Stomach (tissue), 4 donors: ENCODE measurements around the gene CSF2RB.

Source experiments
- POLR2A ChIP-seq, 4 donors: fragments of 450-650 bp; IDR thresholded peaks; one replicate each; pipeline ENCODE4 v1.6.1; 2016; ENCODE audit warnings: antibody characterized with exemption in 4 of 4, control low read depth in 2 of 4, mild to moderate bottlenecking in 1 of 4, moderate library complexity in 1 of 4
- POLR2AphosphoS5 ChIP-seq, 3 donors: sonication (generic); formaldehyde crosslinking; IDR thresholded peaks; one replicate each; pipeline ENCODE4 v1.6.1; 2016; ENCODE audit warnings: antibody characterized with exemption in 3 of 3
- TF ChIP-seq, protein P1 (sequence below), 7 experiments: fragments of 450-650 bp in 4 of 7; fragments of 200-600 bp in 3 of 7; sonication (generic) in 3 of 7; IDR thresholded peaks; one replicate each; pipeline ENCODE4 v1.5.1; 2016 to 2019; ENCODE audit warnings: antibody characterized with exemption in 7 of 7, control low read depth in 2 of 7, mild to moderate bottlenecking in 1 of 7

DNA sequence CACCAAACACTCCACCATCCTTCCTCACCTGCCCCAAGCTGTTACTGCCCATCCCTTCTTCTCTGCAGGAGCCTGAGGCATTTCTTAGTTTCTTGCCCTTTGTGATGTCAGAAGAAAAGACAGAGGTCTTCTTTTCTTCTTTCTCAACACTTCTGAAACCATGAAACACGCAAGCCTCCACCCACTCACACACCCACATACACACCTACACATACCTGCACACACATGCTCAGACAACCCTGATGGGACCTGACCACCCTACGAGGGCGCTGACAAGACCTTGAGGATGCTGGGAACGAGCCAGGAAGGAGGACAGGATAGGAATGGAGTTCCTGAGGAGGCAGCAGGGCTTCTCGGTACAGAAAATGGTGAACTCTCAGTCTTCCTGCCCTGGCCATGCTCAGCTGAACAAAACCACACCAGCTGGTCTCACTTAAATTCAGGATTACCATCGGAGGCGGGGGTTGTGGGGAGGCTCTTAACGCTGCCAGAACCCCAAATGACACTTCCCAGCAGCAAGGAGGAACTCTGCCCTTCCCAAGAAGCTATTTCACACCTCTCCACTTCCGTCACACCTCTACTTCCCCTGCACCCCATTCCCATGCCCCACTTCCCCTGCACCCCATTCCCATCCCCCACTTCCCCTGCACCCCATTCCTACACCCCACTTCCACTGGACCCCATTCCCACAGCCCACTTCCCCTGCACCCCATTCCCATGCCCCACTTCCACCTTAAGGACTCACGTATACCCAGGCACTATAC is 41.0 kb downstream of the CSF2RB start:
- TF ChIP-seq, protein P1, sequence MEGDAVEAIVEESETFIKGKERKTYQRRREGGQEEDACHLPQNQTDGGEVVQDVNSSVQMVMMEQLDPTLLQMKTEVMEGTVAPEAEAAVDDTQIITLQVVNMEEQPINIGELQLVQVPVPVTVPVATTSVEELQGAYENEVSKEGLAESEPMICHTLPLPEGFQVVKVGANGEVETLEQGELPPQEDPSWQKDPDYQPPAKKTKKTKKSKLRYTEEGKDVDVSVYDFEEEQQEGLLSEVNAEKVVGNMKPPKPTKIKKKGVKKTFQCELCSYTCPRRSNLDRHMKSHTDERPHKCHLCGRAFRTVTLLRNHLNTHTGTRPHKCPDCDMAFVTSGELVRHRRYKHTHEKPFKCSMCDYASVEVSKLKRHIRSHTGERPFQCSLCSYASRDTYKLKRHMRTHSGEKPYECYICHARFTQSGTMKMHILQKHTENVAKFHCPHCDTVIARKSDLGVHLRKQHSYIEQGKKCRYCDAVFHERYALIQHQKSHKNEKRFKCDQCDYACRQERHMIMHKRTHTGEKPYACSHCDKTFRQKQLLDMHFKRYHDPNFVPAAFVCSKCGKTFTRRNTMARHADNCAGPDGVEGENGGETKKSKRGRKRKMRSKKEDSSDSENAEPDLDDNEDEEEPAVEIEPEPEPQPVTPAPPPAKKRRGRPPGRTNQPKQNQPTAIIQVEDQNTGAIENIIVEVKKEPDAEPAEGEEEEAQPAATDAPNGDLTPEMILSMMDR (IDR thresholded peaks at IDR 0.05), result no peak
- no peak for TF ChIP-seq POLR2A (IDR thresholded peaks at IDR 0.05)
- TF ChIP-seq POLR2AphosphoS5 (IDR thresholded peaks at IDR 0.05), result no peak
